HEK293T (cell line): ENCODE measurements around the gene KMT2C.

Experiments used
- CTBP1 ChIP-seq: fragments of 450-650 bp; IDR thresholded peaks from 2 replicates; pipeline ENCODE4 v1.6.1; 2016; ENCODE audit warnings: borderline replicate concordance
- HDGF ChIP-seq: fragments of 450-650 bp; IDR thresholded peaks from 2 replicates; pipeline ENCODE4 v1.6.1; 2017; ENCODE audit warnings: antibody characterized with exemption, borderline replicate concordance
- L3MBTL2 ChIP-seq: fragments of 450-650 bp; conservative IDR thresholded peaks from 2 replicates; pipeline ENCODE4 v1.6.1; 2016; ENCODE audit warnings: mild to moderate bottlenecking

DNA sequence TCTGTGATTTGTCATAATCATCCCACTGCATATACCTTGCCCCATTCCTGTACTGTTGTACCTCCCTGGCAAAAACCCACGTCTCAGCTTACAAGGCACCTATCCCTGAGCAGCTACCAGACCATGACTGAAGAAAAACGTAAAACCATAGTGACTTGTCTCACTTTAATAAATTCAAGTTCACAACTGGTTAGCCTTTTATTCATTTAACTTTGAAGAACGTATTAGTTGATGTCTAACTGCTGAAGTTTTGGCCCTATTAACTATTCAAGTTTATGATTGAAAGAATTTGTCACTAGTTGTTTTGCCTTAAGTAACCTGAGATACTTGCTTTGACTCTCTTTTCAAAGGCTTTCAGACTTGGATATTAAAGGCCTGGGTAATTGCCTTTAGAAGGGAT, 350.7 kb downstream of the KMT2C start:
- no peak for TF ChIP-seq HDGF
- TF ChIP-seq CTBP1: no peak
- TF ChIP-seq L3MBTL2: no peak
